Measurements from ENCODE around the gene CTSE. TPM values are rescaled to one million over a fixed set of nuclear protein-coding genes. Genes with fewer than 3 reads are reported as not detected.
A peak's percentile ranks its signal among the peaks of the same experiment; 100 is the strongest.

Gene CTSE
- total RNA-seq, 1 experiment from 2014 or later = not detected

DNA sequence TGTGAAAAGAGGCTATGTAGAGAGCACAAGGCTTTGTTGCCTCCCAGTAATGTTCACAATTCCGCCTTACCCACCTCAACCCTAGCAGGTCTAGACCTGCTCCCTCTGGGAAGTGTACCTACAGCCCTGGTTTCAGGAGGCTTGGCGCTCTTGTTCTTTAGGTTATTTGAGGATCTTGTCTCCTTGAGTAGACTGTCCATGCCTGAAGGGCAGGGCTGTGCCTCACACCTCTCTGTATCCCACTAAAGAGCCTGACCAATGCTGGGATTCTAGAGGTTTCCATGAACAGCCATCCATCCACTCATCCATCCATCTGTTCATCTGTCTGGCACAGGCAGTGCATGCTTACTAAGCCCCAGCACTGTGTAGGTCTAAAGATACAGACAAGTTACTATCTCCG, 21.5 kb downstream of the CTSE start:
- Histone ChIP-seq H3K9me3 (ENCODE audit: control insufficient read depth, insufficient read depth, low read depth, low read length) (no peaks in the 10 kb centered on the region), H3K4me1 (ENCODE audit: control insufficient read depth, insufficient read depth, low read length) (0 out of 2 replicates have a peak, but pooled peaks cover 6% of the 10 kb centered on the region), H3K27ac (ENCODE audit: low read length) (no peak overlapping the region), H3K27me3 (ENCODE audit: control insufficient read depth, insufficient read depth, low read length) (no peaks in the 10 kb centered on the region), H3K36me3 (ENCODE audit: control insufficient read depth, insufficient read depth, low read length) (no peaks in the 10 kb centered on the region), H3K4me3 (ENCODE audit: low read depth in 2 of 2, low read length in 2 of 2) (no peak overlapping the region)
- ChIA-PET POLR2A (no interaction called here), CTCF (no interaction called here)
- in situ Hi-C loops (cut with HindIII; ENCODE audit: low pct_unique_long_range_greater_than_20kb, low sequenced_read_pairs) (no loop called here), intact Hi-C loops (cut with micrococcal nuclease; ENCODE audit: unreplicated experiment) (no loop called here)
- TF ChIP-seq POLR2AphosphoS5 (IDR thresholded peaks at IDR 0.05; ENCODE audit: low read depth, low read length) = no peak
- TF ChIP-seq, protein P1, sequence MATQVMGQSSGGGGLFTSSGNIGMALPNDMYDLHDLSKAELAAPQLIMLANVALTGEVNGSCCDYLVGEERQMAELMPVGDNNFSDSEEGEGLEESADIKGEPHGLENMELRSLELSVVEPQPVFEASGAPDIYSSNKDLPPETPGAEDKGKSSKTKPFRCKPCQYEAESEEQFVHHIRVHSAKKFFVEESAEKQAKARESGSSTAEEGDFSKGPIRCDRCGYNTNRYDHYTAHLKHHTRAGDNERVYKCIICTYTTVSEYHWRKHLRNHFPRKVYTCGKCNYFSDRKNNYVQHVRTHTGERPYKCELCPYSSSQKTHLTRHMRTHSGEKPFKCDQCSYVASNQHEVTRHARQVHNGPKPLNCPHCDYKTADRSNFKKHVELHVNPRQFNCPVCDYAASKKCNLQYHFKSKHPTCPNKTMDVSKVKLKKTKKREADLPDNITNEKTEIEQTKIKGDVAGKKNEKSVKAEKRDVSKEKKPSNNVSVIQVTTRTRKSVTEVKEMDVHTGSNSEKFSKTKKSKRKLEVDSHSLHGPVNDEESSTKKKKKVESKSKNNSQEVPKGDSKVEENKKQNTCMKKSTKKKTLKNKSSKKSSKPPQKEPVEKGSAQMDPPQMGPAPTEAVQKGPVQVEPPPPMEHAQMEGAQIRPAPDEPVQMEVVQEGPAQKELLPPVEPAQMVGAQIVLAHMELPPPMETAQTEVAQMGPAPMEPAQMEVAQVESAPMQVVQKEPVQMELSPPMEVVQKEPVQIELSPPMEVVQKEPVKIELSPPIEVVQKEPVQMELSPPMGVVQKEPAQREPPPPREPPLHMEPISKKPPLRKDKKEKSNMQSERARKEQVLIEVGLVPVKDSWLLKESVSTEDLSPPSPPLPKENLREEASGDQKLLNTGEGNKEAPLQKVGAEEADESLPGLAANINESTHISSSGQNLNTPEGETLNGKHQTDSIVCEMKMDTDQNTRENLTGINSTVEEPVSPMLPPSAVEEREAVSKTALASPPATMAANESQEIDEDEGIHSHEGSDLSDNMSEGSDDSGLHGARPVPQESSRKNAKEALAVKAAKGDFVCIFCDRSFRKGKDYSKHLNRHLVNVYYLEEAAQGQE (IDR thresholded peaks at IDR 0.05; ENCODE audit: insufficient read depth in 1 of 2, low read depth in 2 of 2, low read length in 1 of 2) = no peak
- TF ChIP-seq TCF7L2 (IDR thresholded peaks at IDR 0.05; ENCODE audit: low read depth, low read length) = no peak
- TF ChIP-seq SIN3A (IDR thresholded peaks at IDR 0.05; ENCODE audit: borderline replicate concordance, insufficient read depth, low read depth, low read length) = no peak
- TF ChIP-seq CTCF (IDR thresholded peaks at IDR 0.05) = no peak
- ATAC-seq (no peak), DNase-seq (ENCODE audit: low read depth, low spot score) (no peak)
- no TSS peak for BruUV-seq (replicated peaks)

DNA sequence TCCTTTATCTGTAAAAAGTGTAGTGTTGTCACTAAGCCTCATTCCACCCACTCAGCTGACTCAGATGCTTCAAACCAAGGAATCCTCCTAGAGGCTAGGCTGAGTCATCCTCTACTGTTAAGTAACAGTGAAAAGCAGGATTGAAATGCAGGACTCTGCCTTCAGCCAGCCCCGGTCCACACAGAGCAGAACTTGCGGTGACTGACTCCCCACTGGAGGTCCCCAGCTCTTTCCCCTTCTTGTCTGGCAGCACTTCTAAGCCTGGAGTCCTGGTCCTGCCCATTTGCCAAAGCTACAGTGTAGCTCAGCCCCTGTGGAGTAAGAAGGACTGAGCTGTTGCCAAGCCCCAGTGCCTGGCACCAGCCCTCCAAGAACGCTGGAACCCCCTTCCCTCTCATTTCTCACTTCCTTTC, 22.2 kb downstream of the CTSE start:
- Histone ChIP-seq H3K9me3 (ENCODE audit: control insufficient read depth, insufficient read depth, low read depth, low read length) (no peaks in the 10 kb centered on the region), H3K4me1 (ENCODE audit: control insufficient read depth, insufficient read depth, low read length) (0 out of 2 replicates have a peak, but pooled peaks cover 6% of the 10 kb centered on the region), H3K27me3 (ENCODE audit: control insufficient read depth, insufficient read depth, low read length) (no peaks in the 10 kb centered on the region), H3K36me3 (ENCODE audit: control insufficient read depth, insufficient read depth, low read length) (no peaks in the 10 kb centered on the region), H3K4me3 (ENCODE audit: low read depth in 2 of 2, low read length in 2 of 2) (no peak overlapping the region), H3K27ac (ENCODE audit: low read length) (no peak overlapping the region)
- intact Hi-C loops (cut with micrococcal nuclease; ENCODE audit: unreplicated experiment) (no loop called here), in situ Hi-C loops (cut with HindIII; ENCODE audit: low pct_unique_long_range_greater_than_20kb, low sequenced_read_pairs) (no loop called here)
- no peak for DNase-seq (ENCODE audit: low read depth, low spot score)
- ChIA-PET POLR2A (interaction anchor here (0.8 kb wide), 1 partner anchor 12 kb away, joined by 7 read pairs; no protein-coding TSS in a partner anchor), CTCF (no interaction called here)
- TF ChIP-seq TCF7L2 (IDR thresholded peaks at IDR 0.05; ENCODE audit: low read depth, low read length) (no peak), POLR2AphosphoS5 (IDR thresholded peaks at IDR 0.05; ENCODE audit: low read depth, low read length) (no peak), SIN3A (IDR thresholded peaks at IDR 0.05; ENCODE audit: borderline replicate concordance, insufficient read depth, low read depth, low read length) (no peak), CTCF (IDR thresholded peaks at IDR 0.05) (no peak)
- TF ChIP-seq, protein P1 (IDR thresholded peaks at IDR 0.05; ENCODE audit: insufficient read depth in 1 of 2, low read depth in 2 of 2, low read length in 1 of 2) = no peak
- peak; percentile 79 for ATAC-seq
- no TSS peak for BruUV-seq (replicated peaks)

Measured in Panc1 (cell line).